RPMI7951 (cell line): Measurements from ENCODE around the gene SORBS2. TPM values are rescaled to one million over a fixed set of nuclear protein-coding genes. Genes with fewer than 3 reads are reported as not detected.

ENCODE experiments used
- DNase-seq: peaks from one replicate; pipeline ENCODE4 v3.0.0-alpha.2; 2012; ENCODE audit warnings: low read depth
- total RNA-seq: library from RNA; depleted of rRNA; stranded (reverse); fragments of >200 nt; shearing (Covaris generic); gene quantifications from 2 replicates; pipeline ENCODE4 v1.2.3, GENCODE V29; 2014

The SORBS2 gene
- total RNA-seq, 1 experiment from 2014 or later = 17.3 TPM

- DNase-seq = peak; percentile 9
These were observed 222.7 kb downstream of the SORBS2 start for GRCh38 chr4:185589067-185589836.

- DNase-seq = peak; percentile 19
These were observed 224.4 kb downstream of the SORBS2 start for GRCh38 chr4:185587427-185588161.

GRCh38 chr4:185587030-185587426 lies 225.0 kb downstream of the SORBS2 start:
- no peak for DNase-seq

- DNase-seq = no peak
These were observed 226.8 kb downstream of the SORBS2 start for GRCh38 chr4:185585211-185585610.

GRCh38 chr4:185583813-185584212 lies 228.2 kb downstream of the SORBS2 start:
- DNase-seq = no peak

- no peak for DNase-seq
These were observed 229.2 kb downstream of the SORBS2 start for GRCh38 chr4:185582651-185583400.

- no peak for DNase-seq
These were observed 231.3 kb downstream of the SORBS2 start for GRCh38 chr4:185580699-185581098.

GRCh38 chr4:185578284-185578683 lies 233.7 kb downstream of the SORBS2 start:
- DNase-seq = no peak

- DNase-seq = no peak
These were observed 234.7 kb downstream of the SORBS2 start for GRCh38 chr4:185576962-185577950.

- DNase-seq = no peak
These were observed 235.6 kb downstream of the SORBS2 start for GRCh38 chr4:185576314-185576961.

GRCh38 chr4:185573651-185574199 lies 238.3 kb downstream of the SORBS2 start:
- peak; percentile 91 for DNase-seq

GRCh38 chr4:185570727-185571126 lies 241.3 kb downstream of the SORBS2 start:
- no peak for DNase-seq

GRCh38 chr4:185567381-185568376 lies 244.3 kb downstream of the SORBS2 start:
- peak; percentile 85 for DNase-seq

- DNase-seq = peak; percentile 72
These were observed 245.0 kb downstream of the SORBS2 start for GRCh38 chr4:185566972-185567371.

- no peak for DNase-seq
These were observed 245.6 kb downstream of the SORBS2 start for GRCh38 chr4:185566425-185566824.

GRCh38 chr4:185565696-185566095 lies 246.3 kb downstream of the SORBS2 start:
- no peak for DNase-seq

GRCh38 chr4:185564349-185564748 lies 247.6 kb downstream of the SORBS2 start:
- DNase-seq = no peak

GRCh38 chr4:185562531-185562930 lies 249.5 kb downstream of the SORBS2 start:
- no peak for DNase-seq

GRCh38 chr4:185560316-185560715 lies 251.7 kb downstream of the SORBS2 start:
- DNase-seq = no peak
